GM21526 (cell line): Measurements from ENCODE around the gene DPP10.

Experiments
- ATAC-seq: cut with Tn5 transposase; IDR thresholded peaks from one replicate; pipeline ENCODE4 v1.9.1; 2021; ENCODE audit warnings: moderate library complexity; ENCODE audit not compliant: unreplicated experiment, low FRiP score

The DPP10 gene

DNA sequence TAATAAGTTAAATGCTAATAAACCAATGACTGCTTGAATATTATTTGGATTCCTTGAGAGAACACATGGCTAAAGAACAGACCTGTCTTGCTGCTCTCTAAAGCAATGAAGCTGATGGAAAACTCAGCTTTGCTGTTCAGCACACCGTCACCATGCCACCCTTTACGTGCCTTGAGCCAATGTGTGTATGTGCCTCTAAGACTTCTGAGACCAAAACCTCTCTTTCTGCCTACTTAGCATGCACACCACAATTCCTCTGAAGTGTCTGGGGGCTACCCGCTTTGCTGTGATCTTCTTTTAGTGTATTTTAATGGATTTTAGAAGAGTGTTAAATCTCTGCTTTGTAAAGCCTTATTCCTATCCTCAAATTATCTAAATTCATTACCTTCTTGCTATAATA is 345.0 kb downstream of the DPP10 start:
- ATAC-seq = no peak

GRCh38 chr2:114789989-114790388 is 347.5 kb downstream of the DPP10 start:
- no peak for ATAC-seq

DNA sequence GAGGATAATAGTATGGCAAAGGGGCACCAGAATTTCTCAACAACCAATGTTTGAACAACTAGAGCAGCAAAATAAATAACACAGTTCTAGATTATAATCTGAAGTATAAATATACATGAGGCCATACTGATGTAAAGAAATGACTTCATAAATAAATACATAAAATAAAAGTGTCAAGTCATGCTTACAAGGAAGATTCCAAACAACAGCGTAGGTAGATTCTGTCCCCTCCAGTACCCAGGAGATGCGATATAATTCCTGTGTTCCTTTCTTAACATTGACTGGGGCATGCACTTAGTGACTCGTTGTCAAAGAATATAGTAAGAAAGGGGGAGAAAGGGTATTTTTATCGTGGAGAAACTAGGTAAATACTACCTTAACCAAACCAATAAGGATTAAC is 355.1 kb downstream of the DPP10 start:
- no peak for ATAC-seq

GRCh38 chr2:114797942-114798341 is 355.5 kb downstream of the DPP10 start:
- no peak for ATAC-seq

- ATAC-seq = no peak
These were observed 357.9 kb downstream of the DPP10 start for GRCh38 chr2:114800371-114800770.

- no peak for ATAC-seq
These were observed 362.8 kb downstream of the DPP10 start for GRCh38 chr2:114805195-114805594.

- no peak for ATAC-seq
These were observed 367.7 kb downstream of the DPP10 start for GRCh38 chr2:114810092-114810491.

GRCh38 chr2:114812261-114812660 is 369.8 kb downstream of the DPP10 start:
- ATAC-seq = no peak

GRCh38 chr2:114814355-114814754 is 371.9 kb downstream of the DPP10 start:
- ATAC-seq = no peak

DNA sequence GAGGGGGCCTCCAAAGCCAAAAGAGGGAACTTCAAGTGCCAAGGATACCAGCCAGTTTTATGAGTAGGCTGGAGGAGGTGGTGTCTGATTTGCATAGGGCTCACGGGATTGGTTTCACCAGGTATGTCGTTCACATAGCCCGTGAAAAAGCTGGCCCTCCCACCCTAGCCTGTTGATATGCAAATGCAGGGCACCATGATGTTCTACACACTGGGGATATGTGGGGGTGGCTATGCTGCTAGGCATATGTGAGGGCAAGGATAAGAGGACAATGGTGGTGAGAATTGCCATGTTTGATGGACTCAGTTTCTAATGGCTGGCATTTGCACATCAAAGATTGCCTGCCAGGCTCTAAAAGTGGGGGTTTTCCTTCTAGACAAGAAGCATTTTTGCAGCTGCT is 378.6 kb downstream of the DPP10 start:
- ATAC-seq = no peak

DNA sequence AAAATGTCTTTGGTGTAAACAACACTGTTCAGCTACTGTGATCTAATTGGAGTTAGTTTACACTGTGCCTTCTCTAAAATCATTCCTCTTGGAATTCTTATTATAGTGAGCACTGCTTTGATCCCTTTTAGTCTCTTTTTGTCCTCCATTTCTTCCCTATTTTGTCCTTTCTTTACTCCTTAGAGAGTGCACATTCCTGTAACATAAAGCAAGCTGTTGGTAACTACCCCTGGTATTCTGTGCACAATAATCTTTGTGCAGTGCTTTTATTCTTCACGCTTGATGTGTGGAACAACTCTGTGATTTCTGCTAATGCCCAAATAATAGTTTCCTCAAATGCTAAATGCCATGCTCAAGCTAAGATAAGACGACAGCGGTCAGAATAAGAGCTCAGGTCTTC is 401.5 kb downstream of the DPP10 start:
- ATAC-seq = no peak

- ATAC-seq = no peak
These were observed 414.8 kb downstream of the DPP10 start for GRCh38 chr2:114857196-114857595.

DNA sequence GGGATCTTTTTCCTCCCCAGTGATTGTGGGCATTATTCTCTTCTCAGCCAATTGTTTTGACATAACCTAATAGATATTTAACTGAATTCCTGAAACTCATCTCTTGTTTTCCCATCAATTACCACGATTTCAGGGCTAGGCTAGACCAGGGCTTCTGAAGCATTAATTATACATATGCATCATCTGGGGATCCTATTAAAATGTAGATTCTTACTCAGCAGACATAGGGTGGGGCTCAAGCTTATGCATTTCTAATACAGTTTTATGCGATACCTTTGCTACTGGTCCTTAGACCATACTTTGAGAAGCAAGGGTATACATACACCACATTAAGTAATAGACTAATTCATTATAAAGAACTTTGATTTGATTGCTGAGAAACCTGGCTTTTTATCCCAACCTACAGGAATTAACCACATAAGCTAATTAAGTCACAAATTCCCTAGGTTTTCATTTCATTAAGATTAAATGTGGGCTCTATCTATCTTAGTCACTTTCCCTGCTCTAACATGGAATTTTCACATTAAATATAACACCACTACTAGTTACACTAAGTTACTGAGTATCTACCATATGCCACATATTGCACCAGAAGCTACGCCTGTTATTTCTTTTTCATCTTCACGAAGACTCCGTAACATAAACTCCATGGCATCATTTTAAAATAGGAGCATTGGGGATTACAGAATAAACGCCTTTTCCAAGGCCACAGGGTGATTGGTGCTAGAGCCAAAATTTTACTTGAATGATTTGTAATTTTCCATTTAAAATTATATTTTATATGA is 417.5 kb downstream of the DPP10 start:
- no peak for ATAC-seq

DNA sequence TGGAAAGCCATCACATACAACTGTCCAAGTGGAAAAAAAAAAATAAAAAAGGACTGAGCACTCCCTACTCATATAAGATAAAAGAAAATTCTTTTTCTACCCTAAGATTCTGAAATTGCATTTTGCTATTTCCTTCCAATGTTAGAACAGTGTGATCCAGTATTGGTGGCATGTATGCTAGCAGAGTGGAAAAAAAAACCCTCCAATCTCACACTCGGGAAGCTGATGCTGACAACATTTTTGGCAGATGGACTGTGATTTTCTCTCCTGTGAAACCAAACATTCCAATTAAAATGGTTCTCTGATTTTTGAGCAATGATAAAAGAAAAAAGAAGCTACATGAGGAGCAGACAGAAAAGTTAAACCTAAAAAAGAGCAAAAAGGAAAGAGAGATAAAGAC is 419.8 kb downstream of the DPP10 start:
- no peak for ATAC-seq

- ATAC-seq = no peak
These were observed 422.5 kb downstream of the DPP10 start for GRCh38 chr2:114864901-114865300.

DNA sequence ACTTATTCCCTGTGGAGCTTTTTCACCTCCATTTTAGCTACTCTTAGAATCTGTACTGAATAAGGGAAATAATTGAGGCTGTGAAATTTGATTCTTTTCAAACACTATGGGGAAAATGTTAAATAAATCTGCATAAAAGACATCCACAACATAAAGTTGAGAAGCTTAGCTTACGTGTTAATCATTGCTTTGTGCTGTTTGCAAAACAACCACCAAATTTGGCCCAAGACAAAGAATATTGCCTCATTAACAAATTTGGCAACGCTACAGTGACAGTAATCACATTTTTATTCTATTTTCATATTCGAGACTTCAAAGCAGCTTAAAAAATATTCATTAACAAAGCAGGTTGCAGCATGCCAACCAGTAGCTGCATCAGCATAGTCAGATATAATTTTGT is 437.6 kb downstream of the DPP10 start:
- no peak for ATAC-seq

- ATAC-seq = no peak
These were observed 477.5 kb downstream of the DPP10 start for GRCh38 chr2:114919985-114920384.

GRCh38 chr2:114922076-114922475 is 479.6 kb downstream of the DPP10 start:
- no peak for ATAC-seq

DNA sequence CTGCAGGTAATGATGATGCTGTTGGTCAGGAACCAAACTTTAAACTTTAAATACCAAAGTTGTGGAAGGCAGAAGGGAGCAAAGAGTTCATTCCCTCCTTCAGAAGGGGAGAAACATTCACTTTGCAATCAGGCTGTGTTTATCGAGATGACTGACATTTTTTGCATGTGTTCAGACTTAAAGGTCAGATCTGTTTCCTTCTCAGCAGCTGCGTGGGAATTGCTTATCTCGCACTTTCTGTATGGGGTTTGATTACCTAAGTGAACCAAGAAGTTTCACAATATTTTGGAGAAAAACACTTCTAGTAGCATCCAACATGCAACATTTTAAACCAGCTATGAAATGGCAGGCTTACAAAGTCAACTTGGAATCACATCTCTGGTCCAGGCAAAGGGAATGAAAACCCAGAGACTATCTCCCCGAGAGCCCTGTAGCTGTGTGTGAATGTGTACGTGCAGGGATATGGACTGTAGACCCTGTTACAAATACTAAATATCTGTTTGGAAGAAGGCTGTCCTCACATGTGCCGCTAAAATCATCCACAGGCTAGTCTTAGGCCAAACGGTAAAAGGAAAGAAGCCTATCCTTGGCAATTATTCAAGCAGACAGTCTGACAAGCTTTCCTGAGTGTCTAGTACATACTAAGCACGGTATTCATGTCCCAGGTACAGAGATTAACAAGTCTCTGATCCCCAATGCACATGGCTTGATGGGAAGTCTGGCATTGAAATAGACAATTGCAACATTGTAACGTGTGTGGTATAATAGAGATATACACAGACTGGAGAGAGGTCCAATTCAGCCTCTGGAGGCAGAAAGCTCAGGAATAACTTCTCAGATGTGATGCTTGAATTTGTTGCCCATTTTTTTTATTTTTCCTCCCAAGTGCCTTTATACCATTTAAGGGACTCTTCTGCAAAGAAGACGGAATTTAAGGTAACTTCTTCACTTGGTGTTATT is 483.1 kb downstream of the DPP10 start:
- ATAC-seq = no peak

DNA sequence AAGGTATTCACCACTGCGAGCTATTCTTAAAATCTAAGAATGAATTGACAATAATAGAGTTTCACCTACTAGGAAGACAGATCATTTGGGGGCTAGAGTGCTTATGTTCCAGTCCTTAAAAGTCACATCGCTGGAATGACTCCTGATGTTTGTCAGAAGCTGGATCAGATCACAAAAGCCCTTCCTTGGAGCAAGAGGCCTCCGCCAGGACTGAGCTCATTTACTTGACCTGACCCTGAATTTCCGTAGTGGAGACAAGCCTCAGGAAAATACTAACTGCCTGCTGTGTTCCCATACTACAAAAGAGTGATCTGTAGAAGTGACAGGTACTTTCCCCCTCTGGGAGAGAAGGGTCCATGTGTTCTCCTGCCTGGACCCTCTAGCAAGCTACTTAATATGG is 483.9 kb downstream of the DPP10 start:
- ATAC-seq = no peak

- ATAC-seq = no peak
These were observed 486.8 kb downstream of the DPP10 start for GRCh38 chr2:114929225-114929624.
